Measurements from ENCODE around the gene XG. TPM values are rescaled to one million over a fixed set of nuclear protein-coding genes. Genes with fewer than 3 reads are reported as not detected.

XG gene
- total and polyA plus RNA-seq, 2 donors (not counting 1 experiment from before 2014, with no cell fraction given), result 3.6 to 4.1 TPM

GRCh38 chrX:2781226-2781571 is 29.4 kb downstream of the XG start:
- Histone ChIP-seq H2AFZ (ENCODE audit: low read length) (no peak overlapping the region), H3K9ac (ENCODE audit: insufficient read depth, low read length) (no peak overlapping the region), H4K20me1 (ENCODE audit: control insufficient read depth, extremely low read depth, insufficient read depth, low read length) (no peaks in the 10 kb centered on the region), H3K4me2 (ENCODE audit: extremely low read depth, insufficient read depth, low read length) (no peak overlapping the region), H3K4me1 (ENCODE audit: control insufficient read depth, extremely low read depth, insufficient read depth, low read length) (no peaks in the 10 kb centered on the region), H3K9me3 (ENCODE audit: control insufficient read depth, insufficient read depth, low read depth, low read length) (no peaks in the 10 kb centered on the region), H3K27me3 (ENCODE audit: control insufficient read depth, insufficient read depth, low read length) (no peaks in the 10 kb centered on the region), H3K27ac (ENCODE audit: insufficient read depth, low read length) (no peak overlapping the region), H3K36me3 (ENCODE audit: control insufficient read depth, insufficient read depth, low read length) (no peaks in the 10 kb centered on the region), H3K4me3 (replicated peaks in 1 of 4; ENCODE audit: control extremely low read depth in 1 of 4, insufficient read depth in 1 of 4, low read depth in 3 of 4, low read length in 4 of 4) (no peak overlapping the region), H3K79me2 (ENCODE audit: control insufficient read depth, insufficient read depth, low read length) (no peaks in the 10 kb centered on the region)
- no peak for TF ChIP-seq CTCF (conservative IDR thresholded peaks at IDR 0.05 in 1 of 2, IDR thresholded peaks at IDR 0.05 in 1 of 2; ENCODE audit: low read depth in 1 of 2, low read length in 2 of 2)
- TF ChIP-seq EZH2 (IDR thresholded peaks at IDR 0.05; ENCODE audit: low read length, missing control alignments), result no peak
- no peak for DNase-seq (ENCODE audit: low read depth in 2 of 2)

GRCh38 chrX:2781698-2782097 is 29.9 kb downstream of the XG start:
- H3K4me2 ChIP-seq (ENCODE audit: extremely low read depth, insufficient read depth, low read length), result no peak overlapping the region
- H3K9ac ChIP-seq (ENCODE audit: insufficient read depth, low read length), result no peak overlapping the region
- TF ChIP-seq EZH2 (IDR thresholded peaks at IDR 0.05; ENCODE audit: low read length, missing control alignments) (no peak), CTCF (conservative IDR thresholded peaks at IDR 0.05 in 1 of 2, IDR thresholded peaks at IDR 0.05 in 1 of 2; ENCODE audit: low read depth in 1 of 2, low read length in 2 of 2) (no peak)
- no peaks in the 10 kb centered on the region for H3K27me3 ChIP-seq (ENCODE audit: control insufficient read depth, insufficient read depth, low read length)
- no peak overlapping the region for H2AFZ ChIP-seq (ENCODE audit: low read length)
- H3K4me3 ChIP-seq (replicated peaks in 1 of 4; ENCODE audit: control extremely low read depth in 1 of 4, insufficient read depth in 1 of 4, low read depth in 3 of 4, low read length in 4 of 4), result no peak overlapping the region
- H3K9me3 ChIP-seq (ENCODE audit: control insufficient read depth, insufficient read depth, low read depth, low read length), result no peaks in the 10 kb centered on the region
- H4K20me1 ChIP-seq (ENCODE audit: control insufficient read depth, extremely low read depth, insufficient read depth, low read length), result no peaks in the 10 kb centered on the region
- DNase-seq (ENCODE audit: low read depth in 2 of 2), result no peak
- no peaks in the 10 kb centered on the region for H3K4me1 ChIP-seq (ENCODE audit: control insufficient read depth, extremely low read depth, insufficient read depth, low read length)
- H3K36me3 ChIP-seq (ENCODE audit: control insufficient read depth, insufficient read depth, low read length), result no peaks in the 10 kb centered on the region
- H3K27ac ChIP-seq (ENCODE audit: insufficient read depth, low read length), result no peak overlapping the region
- no peaks in the 10 kb centered on the region for H3K79me2 ChIP-seq (ENCODE audit: control insufficient read depth, insufficient read depth, low read length)

GRCh38 chrX:2782171-2782570 is 30.3 kb downstream of the XG start:
- DNase-seq (ENCODE audit: low read depth in 2 of 2), result no peak
- no peaks in the 10 kb centered on the region for H3K9me3 ChIP-seq (ENCODE audit: control insufficient read depth, insufficient read depth, low read depth, low read length)
- no peaks in the 10 kb centered on the region for H4K20me1 ChIP-seq (ENCODE audit: control insufficient read depth, extremely low read depth, insufficient read depth, low read length)
- TF ChIP-seq EZH2 (IDR thresholded peaks at IDR 0.05; ENCODE audit: low read length, missing control alignments), result no peak
- no peak for TF ChIP-seq CTCF (conservative IDR thresholded peaks at IDR 0.05 in 1 of 2, IDR thresholded peaks at IDR 0.05 in 1 of 2; ENCODE audit: low read depth in 1 of 2, low read length in 2 of 2)
- no peak overlapping the region for H3K27ac ChIP-seq (ENCODE audit: insufficient read depth, low read length)
- H3K4me2 ChIP-seq (ENCODE audit: extremely low read depth, insufficient read depth, low read length), result no peak overlapping the region
- H3K4me3 ChIP-seq (replicated peaks in 1 of 4; ENCODE audit: control extremely low read depth in 1 of 4, insufficient read depth in 1 of 4, low read depth in 3 of 4, low read length in 4 of 4), result no peak overlapping the region
- H3K27me3 ChIP-seq (ENCODE audit: control insufficient read depth, insufficient read depth, low read length), result no peaks in the 10 kb centered on the region
- H3K36me3 ChIP-seq (ENCODE audit: control insufficient read depth, insufficient read depth, low read length), result no peaks in the 10 kb centered on the region
- no peak overlapping the region for H3K9ac ChIP-seq (ENCODE audit: insufficient read depth, low read length)
- H2AFZ ChIP-seq (ENCODE audit: low read length), result no peak overlapping the region
- no peaks in the 10 kb centered on the region for H3K79me2 ChIP-seq (ENCODE audit: control insufficient read depth, insufficient read depth, low read length)
- no peaks in the 10 kb centered on the region for H3K4me1 ChIP-seq (ENCODE audit: control insufficient read depth, extremely low read depth, insufficient read depth, low read length)

Data from fibroblast of lung (primary cell).